DND-41 (cell line): ENCODE data around the gene PLCXD3.
"Not testable (repeated sequence)": the region's sequence is repeated elsewhere in the genome, so short reads cannot be mapped to it uniquely, and the experiment has no call there.

Source experiments
- ATAC-seq: fragments of 200-7000 bp; cut with Tn5 transposase; 3 replicates; pipeline ENCODE4 v1.9.1; 2021; ENCODE audit warnings: low read depth; ENCODE audit not compliant: insufficient read depth
- DNase-seq: peaks from one replicate; pipeline ENCODE4 v3.0.0-alpha.2; 2020
- H2AFZ ChIP-seq: 2 replicates; pipeline ENCODE4 v1.6.0; 2012; ENCODE audit warnings: low read depth, low read length
- H3K27ac ChIP-seq: 2 replicates; pipeline ENCODE4 v1.5.1; 2012; ENCODE audit warnings: low read length, inconsistent platforms
- H3K27me3 ChIP-seq: fragments of 200-600 bp; sonication (generic); 2 replicates; pipeline ENCODE4 v1.6.0; 2012; ENCODE audit warnings: low read length, mild to moderate bottlenecking, inconsistent platforms; ENCODE audit not compliant: insufficient read depth, poor library complexity
- H3K36me3 ChIP-seq: 2 replicates; pipeline ENCODE4 v1.5.1; 2012; ENCODE audit warnings: low read length, inconsistent platforms; ENCODE audit not compliant: insufficient read depth
- H3K4me1 ChIP-seq: 2 replicates; pipeline ENCODE4 v1.5.1; 2012; ENCODE audit warnings: mild to moderate bottlenecking, low read length; ENCODE audit not compliant: insufficient read depth
- H3K4me2 ChIP-seq: 2 replicates; pipeline ENCODE4 v1.6.0; 2012; ENCODE audit warnings: mild to moderate bottlenecking, moderate library complexity, low read length, inconsistent platforms; ENCODE audit not compliant: insufficient read depth
- H3K4me3 ChIP-seq, 2 experiments: fragments of 200-600 bp in 1 of 2; shearing (Covaris generic) in 1 of 2; 2 replicates each; pipeline ENCODE4 v1.5.1; 2012 to 2016; ENCODE audit warnings: inconsistent platforms in 2 of 2, low read length in 2 of 2, mild to moderate bottlenecking in 2 of 2, low read depth in 1 of 2, moderate library complexity in 1 of 2
- H3K79me2 ChIP-seq: 2 replicates; pipeline ENCODE4 v1.6.0; 2012; ENCODE audit warnings: low read length, inconsistent platforms; ENCODE audit not compliant: insufficient read depth
- H3K9ac ChIP-seq: 2 replicates; pipeline ENCODE4 v1.6.0; 2012; ENCODE audit warnings: low read depth, mild to moderate bottlenecking, inconsistent platforms, low read length, moderate library complexity
- H3K9me3 ChIP-seq: 2 replicates; pipeline ENCODE4 v1.5.1; 2012; ENCODE audit warnings: low read length, moderate library complexity, mild to moderate bottlenecking, inconsistent platforms; ENCODE audit not compliant: insufficient read depth, severe bottlenecking
- H4K20me1 ChIP-seq: 2 replicates; pipeline ENCODE4 v1.6.0; 2012; ENCODE audit warnings: low read length; ENCODE audit not compliant: insufficient read depth
- CTCF ChIP-seq: IDR thresholded peaks from 2 replicates; pipeline ENCODE4 v1.5.1; 2012; ENCODE audit warnings: borderline replicate concordance, low read length, moderate library complexity, mild to moderate bottlenecking; ENCODE audit not compliant: poor library complexity, severe bottlenecking; ENCODE audit errors: extremely low read depth
- EZH2 ChIP-seq: IDR thresholded peaks from 3 replicates; pipeline ENCODE4 v1.6.1; 2012; ENCODE audit warnings: borderline replicate concordance, low read depth, mild to moderate bottlenecking, moderate library complexity, low read length, inconsistent platforms; ENCODE audit not compliant: severe bottlenecking

The PLCXD3 gene

GRCh38 chr5:41334221-41334620, 176.2 kb downstream of the PLCXD3 start:
- H2AFZ ChIP-seq: no peak overlapping the region
- no peaks in the 10 kb centered on the region for H4K20me1 ChIP-seq
- DNase-seq: no peak
- H3K9me3 ChIP-seq: no peaks in the 10 kb centered on the region
- no peaks in the 10 kb centered on the region for H3K36me3 ChIP-seq
- H3K4me2 ChIP-seq: no peak overlapping the region
- no peak overlapping the region for H3K9ac ChIP-seq
- H3K79me2 ChIP-seq: no peaks in the 10 kb centered on the region
- H3K4me1 ChIP-seq: no peaks in the 10 kb centered on the region
- H3K27ac ChIP-seq: no peak overlapping the region
- H3K27me3 ChIP-seq: no peaks in the 10 kb centered on the region
- H3K4me3 ChIP-seq: no peak overlapping the region
- no peak for ATAC-seq
- TF ChIP-seq EZH2 (no peak), CTCF (no peak)

GRCh38 chr5:41325074-41325473, 185.3 kb downstream of the PLCXD3 start:
- Histone ChIP-seq H3K79me2 (no peaks in the 10 kb centered on the region), H3K4me3 (no peak overlapping the region), H3K9ac (no peak overlapping the region), H2AFZ (no peak overlapping the region), H3K4me2 (no peak overlapping the region), H3K36me3 (no peaks in the 10 kb centered on the region), H3K9me3 (no peaks in the 10 kb centered on the region), H3K27me3 (no peaks in the 10 kb centered on the region), H3K27ac (no peak overlapping the region), H4K20me1 (no peaks in the 10 kb centered on the region), H3K4me1 (no peaks in the 10 kb centered on the region)
- ATAC-seq: no peak
- no peak for TF ChIP-seq CTCF
- no peak for DNase-seq

GRCh38 chr5:41322826-41323225, 187.6 kb downstream of the PLCXD3 start:
- H3K4me2 ChIP-seq, H3K9ac ChIP-seq, H3K36me3 ChIP-seq, H4K20me1 ChIP-seq, DNase-seq, H3K27me3 ChIP-seq, H2AFZ ChIP-seq, H3K9me3 ChIP-seq, H3K79me2 ChIP-seq, H3K27ac ChIP-seq, H3K4me3 ChIP-seq, H3K4me1 ChIP-seq, ATAC-seq: not testable (repeated sequence)

GRCh38 chr5:41312478-41313060, 197.8 kb downstream of the PLCXD3 start:
- TF ChIP-seq EZH2 (no peak), CTCF (no peak)
- no peak for ATAC-seq
- no peak for DNase-seq
- no peaks in the 10 kb centered on the region for H4K20me1 ChIP-seq
- no peaks in the 10 kb centered on the region for H3K4me1 ChIP-seq
- H3K9ac ChIP-seq: no peak overlapping the region
- H3K27ac ChIP-seq: no peak overlapping the region
- H3K4me3 ChIP-seq: no peak overlapping the region
- H3K79me2 ChIP-seq: no peaks in the 10 kb centered on the region
- H3K36me3 ChIP-seq: no peaks in the 10 kb centered on the region
- no peak overlapping the region for H3K4me2 ChIP-seq
- H3K27me3 ChIP-seq: no peaks in the 10 kb centered on the region
- H3K9me3 ChIP-seq: no peaks in the 10 kb centered on the region
- H2AFZ ChIP-seq: no peak overlapping the region
